Spleen (tissue), 11 donors: Measurements from ENCODE around the gene CARS1. TPM values are rescaled to one million over a fixed set of nuclear protein-coding genes. Genes with fewer than 3 reads are reported as not detected.

Experiments
- DNase-seq: peaks from one replicate; pipeline ENCODE4 v3.0.0-alpha.2; 2020
- H3K27ac ChIP-seq, 8 donors: fragments of 200-600 bp; sonication (generic) in 7 of 8; 1 replicate in 4 of 8; 2 replicates in 4 of 8; pipeline versions ENCODE4 v1.5.0 to v1.8.0; 2016 to 2021; ENCODE audit warnings: inconsistent platforms in 4 of 8, mild to moderate bottlenecking in 4 of 8, moderate library complexity in 1 of 8
- H3K27me3 ChIP-seq, 7 donors: fragments of 200-600 bp; sonication (generic) in 6 of 7; replicated peaks in 1 of 7; 1 replicate in 4 of 7; 2 replicates in 3 of 7; pipeline versions ENCODE4 v1.5.0 to v1.8.0; 2016 to 2021; ENCODE audit warnings: inconsistent platforms in 3 of 7, mild to moderate bottlenecking in 1 of 7
- H3K36me3 ChIP-seq, 6 donors: fragments of 200-600 bp; sonication (generic) in 5 of 6; 1 replicate in 4 of 6; 2 replicates in 2 of 6; pipeline versions ENCODE4 v1.5.0 to v1.8.0; 2016 to 2021; ENCODE audit warnings: inconsistent platforms in 2 of 6
- H3K4me1 ChIP-seq, 6 donors: fragments of 200-600 bp; sonication (generic) in 5 of 6; 1 replicate in 3 of 6; 2 replicates in 3 of 6; pipeline versions ENCODE4 v1.5.0 to v1.8.0; 2016 to 2021; ENCODE audit warnings: inconsistent platforms in 3 of 6
- H3K4me3 ChIP-seq, 8 donors: fragments of 200-600 bp; sonication (generic) in 7 of 8; 1 replicate in 4 of 8; 2 replicates in 4 of 8; pipeline versions ENCODE4 v1.5.0 to v1.8.0; 2016 to 2021; ENCODE audit warnings: inconsistent platforms in 4 of 8, mild to moderate bottlenecking in 4 of 8, moderate library complexity in 2 of 8
- H3K9me3 ChIP-seq, 8 donors: fragments of 200-600 bp; sonication (generic) in 7 of 8; 1 replicate in 4 of 8; 2 replicates in 4 of 8; pipeline versions ENCODE4 v1.5.0 to v1.8.0; 2016 to 2021; ENCODE audit warnings: inconsistent platforms in 4 of 8
- POLR2A ChIP-seq, 3 donors: fragments of 450-650 bp; IDR thresholded peaks; one replicate each; pipeline ENCODE4 v1.5.1; 2017; ENCODE audit warnings: antibody characterized with exemption in 3 of 3, mild to moderate bottlenecking in 1 of 3
- POLR2AphosphoS5 ChIP-seq, 3 donors: sonication (generic); formaldehyde crosslinking; IDR thresholded peaks; one replicate each; pipeline ENCODE4 v1.5.1; 2017; ENCODE audit warnings: antibody characterized with exemption in 3 of 3
- WGBS, 5 donors: extraction: QIAGEN DNeasy Blood & Tissue Kit in 3 of 5; methylation state at CpG; one replicate each; pipeline versions ENCODE4 v1.1.5 to v1.1.7; 2013 to 2018; 5-methylcytosine and 5-hydroxymethylcytosine counted together
- intact Hi-C: fragments of 100-400 bp; cut with DNase I; formaldehyde crosslinking; loops from one replicate; pipeline ENCODE4 v1.15.0; 2023; ENCODE audit warnings: low total_unique reads
- polyA plus RNA-seq, 3 donors: library from polyadenylated mRNA; stranded (reverse); fragments of 200-250 nt; gene quantifications; one replicate each; pipeline ENCODE4 v1.2.1, GENCODE V29; 2013
- total RNA-seq, 7 donors: library from RNA; depleted of rRNA in 3 of 7; stranded (reverse); fragments of >200 nt in 3 of 7; fragmentation: NEBNext Ultra II Directional in 4 of 7; extraction: Animal tissue kit (Norgen Biotek cat#: 25700) in 4 of 7; gene quantifications; one replicate each; pipeline versions ENCODE4 v1.1.0 to v1.2.1, GENCODE V29; 2016 to 2021
- TF ChIP-seq, protein P1 (sequence below), 11 experiments: fragments of 200-600 bp in 7 of 11; fragments of 450-650 bp in 4 of 11; sonication (generic) in 4 of 11; IDR thresholded peaks in 8 of 11; conservative IDR thresholded peaks in 3 of 11; 1 replicate in 7 of 11; 2 replicates in 4 of 11; pipeline versions ENCODE4 v1.4.0 to v1.8.0; 2016 to 2021; ENCODE audit warnings: antibody characterized with exemption in 11 of 11, inconsistent platforms in 4 of 11, mild to moderate bottlenecking in 1 of 11
- donor health status: healthy with polysubstance abuse.
- donor health status: DM: no; HTN: no; CAD: no; lungs with moderate emphysema.
- donor health status: DM: no; HTN: no; CAD: no.
- donor health status: Bipolar disorder and iron deficiency.
- donor health status: healthy.
- donor health status: DM: no; HTN: no; CAD: no.
- donor health status: DM: yes; HTN: yes; CAD: no.

The CARS1 gene
- total and polyA plus RNA-seq, 10 donors = 18.6 to 64.9 (median 37.5) TPM

DNA sequence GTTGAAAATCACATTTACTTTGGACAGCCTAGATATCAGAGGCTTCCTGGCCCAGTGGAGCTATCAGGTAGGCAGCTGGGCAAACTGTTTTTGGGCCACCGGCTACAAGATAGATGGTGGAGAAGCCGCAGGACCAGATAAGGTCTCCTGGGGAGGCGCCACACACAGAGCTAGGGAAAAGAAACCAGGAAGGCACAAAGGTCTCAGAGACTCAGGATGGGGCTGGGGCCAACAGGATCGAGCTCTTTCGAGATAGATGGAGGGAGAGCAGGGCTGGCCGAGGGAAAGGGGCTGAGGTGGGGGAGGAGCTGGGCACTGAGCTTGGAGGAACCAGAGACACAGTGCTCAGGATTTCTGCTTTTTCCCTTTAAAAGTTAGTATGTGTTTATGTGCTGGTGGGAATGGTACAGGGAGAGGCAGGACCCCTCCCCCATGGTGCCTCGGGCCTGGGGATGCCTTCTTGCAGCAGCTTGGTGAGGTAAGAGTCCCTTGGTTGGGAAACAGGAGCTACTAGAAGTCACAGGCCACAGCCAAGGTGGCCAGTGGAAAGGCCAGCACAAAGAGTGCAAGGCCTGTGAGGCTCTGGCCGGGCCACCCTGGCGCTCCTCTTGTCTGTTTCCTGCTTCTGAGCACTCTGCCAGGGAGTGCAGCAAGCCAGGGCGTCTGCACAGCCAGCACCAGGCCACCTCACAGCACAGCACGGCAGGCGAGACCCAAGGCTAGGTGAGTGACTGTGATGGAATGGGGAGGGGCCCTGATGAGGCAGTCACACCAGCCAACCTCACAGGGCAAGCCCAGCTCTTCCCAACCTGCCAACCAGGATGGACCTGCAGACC lies 53.6 kb downstream of the CARS1 start:
- no peak overlapping the region for H3K4me3 ChIP-seq
- H3K36me3 ChIP-seq = peaks cover 0 to 97% (median 74%) of the 10 kb centered on the region in 6 donors
- peaks cover 0 to 10% (median 0%) of the 10 kb centered on the region in 6 donors for H3K4me1 ChIP-seq
- no peak for DNase-seq
- no peak overlapping the region for H3K27ac ChIP-seq
- WGBS, 5 donors = 86 to 94% (median 91%) methylated on average over 10 to 12 of the region's 12 CpGs
- intact Hi-C loops = no loop called here
- no peaks in the 10 kb centered on the region for H3K9me3 ChIP-seq
- no peak for TF ChIP-seq POLR2AphosphoS5 (IDR thresholded peaks at IDR 0.05)
- no peaks in the 10 kb centered on the region for H3K27me3 ChIP-seq

DNA sequence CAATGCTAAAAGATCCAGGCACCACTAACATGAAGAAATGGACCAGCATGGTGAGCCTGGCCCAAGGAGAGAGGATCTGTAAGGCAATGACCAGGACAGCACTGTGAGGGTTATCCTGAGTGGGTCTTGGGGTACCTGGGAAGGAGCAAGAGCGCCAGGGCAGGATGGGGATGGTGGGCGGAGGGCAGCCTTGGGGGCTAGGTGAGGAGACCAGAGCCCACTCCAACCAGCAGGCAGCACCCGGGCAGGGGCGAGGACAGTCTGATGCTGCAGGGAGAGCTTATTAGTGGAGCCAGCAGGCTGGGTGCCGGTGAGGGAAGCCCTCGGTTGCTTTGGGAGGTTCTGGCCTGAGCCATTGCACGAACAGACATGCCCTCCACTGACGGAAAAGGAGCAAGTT lies 54.4 kb downstream of the CARS1 start:
- intact Hi-C loops = no loop called here
- H3K27me3 ChIP-seq = no peaks in the 10 kb centered on the region
- peaks cover 0 to 91% (median 73%) of the 10 kb centered on the region in 6 donors for H3K36me3 ChIP-seq
- TF ChIP-seq, protein P1, sequence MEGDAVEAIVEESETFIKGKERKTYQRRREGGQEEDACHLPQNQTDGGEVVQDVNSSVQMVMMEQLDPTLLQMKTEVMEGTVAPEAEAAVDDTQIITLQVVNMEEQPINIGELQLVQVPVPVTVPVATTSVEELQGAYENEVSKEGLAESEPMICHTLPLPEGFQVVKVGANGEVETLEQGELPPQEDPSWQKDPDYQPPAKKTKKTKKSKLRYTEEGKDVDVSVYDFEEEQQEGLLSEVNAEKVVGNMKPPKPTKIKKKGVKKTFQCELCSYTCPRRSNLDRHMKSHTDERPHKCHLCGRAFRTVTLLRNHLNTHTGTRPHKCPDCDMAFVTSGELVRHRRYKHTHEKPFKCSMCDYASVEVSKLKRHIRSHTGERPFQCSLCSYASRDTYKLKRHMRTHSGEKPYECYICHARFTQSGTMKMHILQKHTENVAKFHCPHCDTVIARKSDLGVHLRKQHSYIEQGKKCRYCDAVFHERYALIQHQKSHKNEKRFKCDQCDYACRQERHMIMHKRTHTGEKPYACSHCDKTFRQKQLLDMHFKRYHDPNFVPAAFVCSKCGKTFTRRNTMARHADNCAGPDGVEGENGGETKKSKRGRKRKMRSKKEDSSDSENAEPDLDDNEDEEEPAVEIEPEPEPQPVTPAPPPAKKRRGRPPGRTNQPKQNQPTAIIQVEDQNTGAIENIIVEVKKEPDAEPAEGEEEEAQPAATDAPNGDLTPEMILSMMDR (IDR thresholded peaks at IDR 0.05 in 8 of 11, conservative IDR thresholded peaks at IDR 0.05 in 3 of 11) = no peak
- TF ChIP-seq POLR2AphosphoS5 (IDR thresholded peaks at IDR 0.05) = no peak
- TF ChIP-seq POLR2A (IDR thresholded peaks at IDR 0.05) = no peak
- DNase-seq = no peak
- WGBS, 5 donors = 88 to 98% (median 95%) methylated on average over 8 of the region's 8 CpGs
- peaks cover 0 to 9% (median 0%) of the 10 kb centered on the region in 6 donors for H3K4me1 ChIP-seq
- H3K4me3 ChIP-seq = no peak overlapping the region
- H3K27ac ChIP-seq = no peak overlapping the region
- H3K9me3 ChIP-seq = no peaks in the 10 kb centered on the region

DNA sequence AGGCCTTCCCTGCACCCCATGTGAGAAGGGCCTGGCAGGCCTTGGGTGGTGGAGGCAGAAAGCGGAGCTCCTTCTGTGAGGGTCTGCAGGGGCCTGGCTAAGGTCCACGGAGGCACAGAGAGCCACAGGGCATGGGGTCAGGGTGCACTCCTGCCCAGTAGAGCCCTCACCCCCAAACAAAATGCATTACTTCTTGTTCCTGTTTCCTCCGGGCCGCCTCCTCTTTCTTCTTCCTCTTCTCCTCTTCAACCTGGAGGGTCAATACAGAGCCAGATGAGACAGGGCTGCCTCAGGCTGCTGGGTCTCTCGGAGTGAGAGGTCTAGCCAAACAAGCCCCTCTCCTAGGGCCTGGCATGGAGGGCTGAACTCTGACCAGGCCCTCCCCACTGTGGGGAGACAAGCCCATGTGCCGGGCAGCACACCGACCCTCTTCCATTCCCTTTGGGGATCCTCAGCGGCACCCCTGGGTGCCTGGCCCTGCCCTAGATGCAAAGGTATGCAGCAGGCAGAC lies 54.8 kb downstream of the CARS1 start:
- intact Hi-C loops = no loop called here
- DNase-seq = no peak
- H3K4me1 ChIP-seq = peaks cover 0 to 9% (median 0%) of the 10 kb centered on the region in 6 donors
- H3K27me3 ChIP-seq = no peaks in the 10 kb centered on the region
- peaks cover 0 to 87% (median 71%) of the 10 kb centered on the region in 6 donors for H3K36me3 ChIP-seq
- 80 to 96% (median 86%) methylated on average over 8 of the region's 8 CpGs for WGBS, 5 donors
- no peaks in the 10 kb centered on the region for H3K9me3 ChIP-seq
- no peak overlapping the region for H3K4me3 ChIP-seq
- no peak for TF ChIP-seq POLR2AphosphoS5 (IDR thresholded peaks at IDR 0.05)
- TF ChIP-seq, protein P1 (IDR thresholded peaks at IDR 0.05 in 8 of 11, conservative IDR thresholded peaks at IDR 0.05 in 3 of 11) = no peak
- no peak for TF ChIP-seq POLR2A (IDR thresholded peaks at IDR 0.05)
- H3K27ac ChIP-seq = no peak overlapping the region

DNA sequence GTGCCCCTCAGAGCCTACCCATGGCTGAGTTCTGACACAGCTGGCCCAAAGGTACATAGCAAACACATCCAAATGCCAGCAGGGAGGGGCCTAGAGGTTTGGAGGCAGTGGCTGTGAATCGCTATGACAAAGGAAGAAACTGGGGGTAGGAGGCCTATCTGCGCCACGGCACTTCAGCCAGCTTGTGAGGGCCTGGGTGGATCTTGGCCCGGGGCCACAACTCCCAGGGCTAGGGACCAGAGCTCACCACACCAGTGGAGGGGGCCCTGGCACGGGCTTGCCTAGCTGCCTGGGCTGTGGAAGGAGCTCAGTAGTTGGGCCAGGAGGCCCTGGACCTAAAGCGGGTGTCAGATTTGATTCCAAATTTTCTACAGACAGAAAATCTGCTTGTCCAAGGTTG lies 55.7 kb downstream of the CARS1 start:
- intact Hi-C loops = no loop called here
- 93 to 98% (median 97%) methylated on average over 6 of the region's 6 CpGs for WGBS, 5 donors
- DNase-seq = no peak
- peak in 1 of 3 donors; percentile 41 for TF ChIP-seq POLR2AphosphoS5 (IDR thresholded peaks at IDR 0.05)
- TF ChIP-seq, protein P1 (IDR thresholded peaks at IDR 0.05 in 8 of 11, conservative IDR thresholded peaks at IDR 0.05 in 3 of 11) = no peak
- H3K9me3 ChIP-seq = no peaks in the 10 kb centered on the region
- no peak overlapping the region for H3K27ac ChIP-seq
- no peaks in the 10 kb centered on the region for H3K27me3 ChIP-seq
- peaks cover 0 to 9% (median 0%) of the 10 kb centered on the region in 6 donors for H3K4me1 ChIP-seq
- peaks cover 0 to 78% (median 62%) of the 10 kb centered on the region in 6 donors for H3K36me3 ChIP-seq
- H3K4me3 ChIP-seq = no peak overlapping the region
